Kidney (tissue), 14 donors: ENCODE data around the gene APCDD1L. TPM values are rescaled to one million over a fixed set of nuclear protein-coding genes. Genes with fewer than 3 reads are reported as not detected.

Experiments used
- DNase-seq, 5 donors: peaks; one replicate each; pipeline ENCODE4 v3.0.0-alpha.2; 2013 to 2020
- FAIRE-seq: peaks from 2 replicates; lab custom pipeline; 2012; peaks lifted over from hg19 to GRCh38; lab: Jason Lieb, UNC
- H3K27ac ChIP-seq, 2 donors: one replicate each; pipeline ENCODE4 v1.7.0; 2013; ENCODE audit warnings: low read depth in 2 of 2, low read length in 2 of 2, inconsistent platforms in 1 of 2
- H3K27me3 ChIP-seq: one replicate; pipeline ENCODE4 v1.7.1; 2013; ENCODE audit warnings: low read length, inconsistent platforms; ENCODE audit not compliant: control insufficient read depth, insufficient read depth
- H3K36me3 ChIP-seq, 3 donors: one replicate each; pipeline versions ENCODE4 v1.7.0 to v1.7.1; 2013; ENCODE audit warnings: low read length in 3 of 3, control low read depth in 1 of 3, inconsistent platforms in 1 of 3; ENCODE audit not compliant: insufficient read depth in 3 of 3, control insufficient read depth in 2 of 3
- H3K4me1 ChIP-seq, 3 donors: one replicate each; pipeline versions ENCODE4 v1.7.0 to v1.7.1; 2013; ENCODE audit warnings: low read length in 3 of 3, inconsistent platforms in 1 of 3, low read depth in 1 of 3; ENCODE audit not compliant: control insufficient read depth in 2 of 3, insufficient read depth in 2 of 3
- H3K4me3 ChIP-seq, 3 donors: one replicate each; pipeline versions ENCODE4 v1.7.0 to v1.8.1; 2013; ENCODE audit warnings: low read length in 3 of 3, control low read depth in 1 of 3, inconsistent platforms in 1 of 3
- H3K9ac ChIP-seq, 3 donors: one replicate each; pipeline versions ENCODE4 v1.7.0 to v1.7.1; 2013; ENCODE audit warnings: low read length in 3 of 3, control low read depth in 1 of 3, inconsistent platforms in 1 of 3
- H3K9me3 ChIP-seq, 3 donors: one replicate each; pipeline versions ENCODE4 v1.7.0 to v1.7.1; 2013; ENCODE audit warnings: low read length in 3 of 3, control low read depth in 1 of 3, inconsistent platforms in 1 of 3; ENCODE audit not compliant: control insufficient read depth in 2 of 3, insufficient read depth in 1 of 3
- intact Hi-C: fragments of 100-400 bp; cut with DNase I; formaldehyde crosslinking; loops from one replicate; pipeline ENCODE4 v1.11.1; 2022
- polyA plus RNA-seq: library from polyadenylated mRNA; stranded (reverse); fragments of 350-450 nt; fragmentation: Illumina TruSeq; extraction: RNeasy Lipid Tissue Mini Kit (QIAGEN cat#74804); gene quantifications from one replicate; pipeline ENCODE4 v1.2.3, GENCODE V29; 2014; ENCODE audit warnings: low read depth, low replicate concordance; ENCODE audit not compliant: insufficient read depth
- total RNA-seq: library from RNA; stranded (reverse); fragmentation: NEBNext Ultra II Directional; extraction: Animal tissue kit (Norgen Biotek cat#: 25700); gene quantifications from one replicate; pipeline ENCODE4 v1.2.1, GENCODE V29; 2021
- TF ChIP-seq, protein P1 (sequence below): IDR thresholded peaks from 3 replicates; pipeline ENCODE4 v1.5.1; 2012; ENCODE audit warnings: mild to moderate bottlenecking, moderate library complexity, borderline replicate concordance; ENCODE audit not compliant: insufficient read depth; ENCODE audit errors: extremely low read depth
- donor health status: control.
- donor health status: control.
- donor health status: control.
- donor health status: control.
- donor health status: control.
- donor health status: DM: yes; HTN: yes; CAD: no.
- donor health status: Normal renal cell carcinoma (clear cell type).

The APCDD1L gene
- total and polyA plus RNA-seq, 2 donors from 2014 or later: 1.2 to 4.5 TPM

DNA sequence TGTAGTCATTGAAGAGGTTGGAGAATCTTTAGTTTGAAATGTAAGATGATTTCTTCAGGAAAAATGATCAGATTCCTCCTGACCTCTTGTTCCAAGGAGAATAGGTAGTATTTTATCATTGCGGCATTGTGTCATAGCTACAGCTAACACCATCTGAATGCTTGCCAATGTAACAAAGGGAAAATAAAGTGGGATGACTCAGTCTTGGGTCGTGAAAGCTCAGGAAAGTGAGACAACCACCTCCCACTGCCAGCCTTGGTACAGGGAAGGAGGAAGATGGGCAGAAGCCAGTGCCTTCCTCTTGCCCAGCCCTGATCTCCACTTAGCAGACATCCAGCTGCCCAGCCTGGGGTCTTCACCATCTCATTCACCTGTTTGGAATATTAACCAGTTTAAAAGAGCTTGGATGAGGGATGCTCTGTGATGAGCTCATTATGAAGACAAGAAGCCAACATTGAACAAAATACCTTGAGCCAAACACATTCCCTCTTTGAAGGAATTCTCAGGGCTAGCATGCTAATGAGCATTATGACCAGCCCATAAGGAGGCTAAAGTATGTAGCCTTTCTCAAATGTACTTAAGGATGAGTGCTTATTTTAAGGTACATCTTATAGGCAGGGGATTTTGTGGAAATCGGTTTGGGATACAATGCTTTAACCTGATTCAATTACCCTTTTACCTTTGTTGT, 40.0 kb upstream of the APCDD1L start:
- no peak overlapping the region for H3K9ac ChIP-seq
- H3K27me3 ChIP-seq: no peaks in the 10 kb centered on the region
- H3K9me3 ChIP-seq: no peaks in the 10 kb centered on the region
- intact Hi-C loops: no loop called here
- peak in 1 of 5 donors; percentile 7 for DNase-seq
- H3K4me1 ChIP-seq: peaks cover 3 to 15% (median 8%) of the 10 kb centered on the region in 3 donors
- no peak for FAIRE-seq
- no peaks in the 10 kb centered on the region for H3K36me3 ChIP-seq
- no peak overlapping the region for H3K27ac ChIP-seq
- TF ChIP-seq, protein P1, sequence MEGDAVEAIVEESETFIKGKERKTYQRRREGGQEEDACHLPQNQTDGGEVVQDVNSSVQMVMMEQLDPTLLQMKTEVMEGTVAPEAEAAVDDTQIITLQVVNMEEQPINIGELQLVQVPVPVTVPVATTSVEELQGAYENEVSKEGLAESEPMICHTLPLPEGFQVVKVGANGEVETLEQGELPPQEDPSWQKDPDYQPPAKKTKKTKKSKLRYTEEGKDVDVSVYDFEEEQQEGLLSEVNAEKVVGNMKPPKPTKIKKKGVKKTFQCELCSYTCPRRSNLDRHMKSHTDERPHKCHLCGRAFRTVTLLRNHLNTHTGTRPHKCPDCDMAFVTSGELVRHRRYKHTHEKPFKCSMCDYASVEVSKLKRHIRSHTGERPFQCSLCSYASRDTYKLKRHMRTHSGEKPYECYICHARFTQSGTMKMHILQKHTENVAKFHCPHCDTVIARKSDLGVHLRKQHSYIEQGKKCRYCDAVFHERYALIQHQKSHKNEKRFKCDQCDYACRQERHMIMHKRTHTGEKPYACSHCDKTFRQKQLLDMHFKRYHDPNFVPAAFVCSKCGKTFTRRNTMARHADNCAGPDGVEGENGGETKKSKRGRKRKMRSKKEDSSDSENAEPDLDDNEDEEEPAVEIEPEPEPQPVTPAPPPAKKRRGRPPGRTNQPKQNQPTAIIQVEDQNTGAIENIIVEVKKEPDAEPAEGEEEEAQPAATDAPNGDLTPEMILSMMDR: no peak
- no peak overlapping the region for H3K4me3 ChIP-seq

DNA sequence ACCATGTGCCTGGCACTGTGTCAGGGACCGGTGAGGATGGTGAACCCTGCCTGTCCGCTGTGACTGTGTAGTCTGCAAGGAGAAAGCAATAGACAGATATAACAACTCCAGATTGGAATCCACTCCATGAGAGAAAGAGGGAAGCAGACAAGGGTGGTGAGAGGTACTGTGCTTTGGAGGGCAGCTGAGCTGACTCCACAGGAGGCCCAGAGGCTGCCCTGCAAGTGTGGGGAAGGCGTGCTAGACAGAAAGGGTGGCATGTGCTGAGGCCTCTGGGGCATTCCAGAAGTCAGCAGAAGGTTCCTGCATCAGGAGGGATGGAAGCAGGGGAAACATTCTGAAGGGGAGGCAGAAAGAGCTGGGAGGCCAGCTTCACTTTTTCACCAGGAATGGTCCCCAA, 39.3 kb upstream of the APCDD1L start:
- FAIRE-seq (no peak), DNase-seq (peak in 1 of 5 donors; percentile 16)
- H3K27ac ChIP-seq: no peak overlapping the region
- H3K4me3 ChIP-seq: no peak overlapping the region
- no peaks in the 10 kb centered on the region for H3K9me3 ChIP-seq
- H3K27me3 ChIP-seq: no peaks in the 10 kb centered on the region
- H3K4me1 ChIP-seq: peaks cover 3 to 15% (median 8%) of the 10 kb centered on the region in 3 donors
- intact Hi-C loops: no loop called here
- TF ChIP-seq, protein P1: no peak
- no peak overlapping the region for H3K9ac ChIP-seq
- no peaks in the 10 kb centered on the region for H3K36me3 ChIP-seq

DNA sequence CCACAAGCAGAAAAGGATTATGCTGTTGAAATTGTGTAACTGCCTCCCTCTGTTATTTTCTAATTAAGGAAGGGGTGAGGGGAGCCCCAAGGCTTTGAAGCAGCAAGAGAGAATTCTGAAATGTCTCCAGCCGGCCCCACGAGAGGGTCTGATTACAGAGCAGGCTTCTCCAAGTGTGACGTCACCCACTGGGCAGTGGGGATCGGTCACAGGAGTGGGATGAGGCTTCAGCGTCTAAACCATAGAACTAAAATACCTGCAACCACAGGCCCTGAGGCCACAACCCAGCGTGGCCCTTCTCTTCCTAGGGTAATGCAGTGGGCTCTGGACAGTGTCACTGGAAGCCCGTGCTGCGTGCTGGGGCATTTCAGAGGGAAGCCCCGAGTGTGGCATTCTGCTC, 38.6 kb upstream of the APCDD1L start:
- TF ChIP-seq, protein P1: no peak
- DNase-seq (peak in 4 of 5 donors; percentile 70 to 89 (median 74)), FAIRE-seq (no peak)
- Histone ChIP-seq H3K27ac (no peak overlapping the region), H3K27me3 (no peaks in the 10 kb centered on the region), H3K9me3 (no peaks in the 10 kb centered on the region), H3K4me1 (peaks cover 0 to 10% (median 8%) of the 10 kb centered on the region in 3 donors), H3K36me3 (no peaks in the 10 kb centered on the region), H3K9ac (no peak overlapping the region), H3K4me3 (no peak overlapping the region)
- intact Hi-C loops: no loop called here
